Mucosa of rectum (tissue), 2 donors: Measurements from ENCODE around the gene ADARB2.

Experiments
- H3K27ac ChIP-seq, 2 donors: one replicate each; pipeline ENCODE4 v1.7.0; 2013; ENCODE audit warnings: inconsistent platforms in 2 of 2, low read depth in 2 of 2, low read length in 2 of 2
- H3K27me3 ChIP-seq, 2 donors: one replicate each; pipeline ENCODE4 v1.7.0; 2013; ENCODE audit warnings: low read length in 2 of 2; ENCODE audit not compliant: control insufficient read depth in 2 of 2, insufficient read depth in 2 of 2
- H3K36me3 ChIP-seq, 2 donors: one replicate each; pipeline ENCODE4 v1.7.0; 2013; ENCODE audit warnings: low read length in 2 of 2; ENCODE audit not compliant: control insufficient read depth in 2 of 2, insufficient read depth in 2 of 2
- H3K4me1 ChIP-seq, 2 donors: one replicate each; pipeline ENCODE4 v1.7.0; 2013; ENCODE audit warnings: low read length in 2 of 2, mild to moderate bottlenecking in 1 of 2; ENCODE audit not compliant: control insufficient read depth in 2 of 2, insufficient read depth in 2 of 2
- H3K4me3 ChIP-seq, 2 donors: one replicate each; pipeline ENCODE4 v1.7.0; 2013; ENCODE audit warnings: low read length in 2 of 2
- H3K9ac ChIP-seq, 2 donors: one replicate each; pipeline ENCODE4 v1.7.0; 2013; ENCODE audit warnings: low read length in 2 of 2, low read depth in 1 of 2, mild to moderate bottlenecking in 1 of 2
- H3K9me3 ChIP-seq, 2 donors: one replicate each; pipeline ENCODE4 v1.7.0; 2013; ENCODE audit warnings: low read length in 2 of 2; ENCODE audit not compliant: control insufficient read depth in 2 of 2
- donor health status: healthy.
- donor health status: Normal muscosa, but diverticular disease.

ADARB2 gene

GRCh38 chr10:1281405-1281782 lies 455.9 kb downstream of the ADARB2 start:
- no peaks in the 10 kb centered on the region for H3K36me3 ChIP-seq
- H3K4me3 ChIP-seq, result no peak overlapping the region
- H3K4me1 ChIP-seq, result no peaks in the 10 kb centered on the region
- no peaks in the 10 kb centered on the region for H3K9me3 ChIP-seq
- H3K27ac ChIP-seq, result no peak overlapping the region
- no peak overlapping the region for H3K9ac ChIP-seq
- H3K27me3 ChIP-seq, result peaks cover 0 to 2% of the 10 kb centered on the region in 2 donors

- Histone ChIP-seq H3K27me3 (peaks cover 0 to 2% of the 10 kb centered on the region in 2 donors), H3K4me1 (no peaks in the 10 kb centered on the region), H3K36me3 (no peaks in the 10 kb centered on the region), H3K9me3 (no peaks in the 10 kb centered on the region), H3K9ac (no peak overlapping the region), H3K4me3 (no peak overlapping the region), H3K27ac (no peak overlapping the region)
These were observed 456.6 kb downstream of the ADARB2 start for GRCh38 chr10:1280466-1281404.

GRCh38 chr10:1278306-1278705 lies 459.0 kb downstream of the ADARB2 start:
- Histone ChIP-seq H3K27ac (no peak overlapping the region), H3K27me3 (peaks cover 0 to 2% of the 10 kb centered on the region in 2 donors), H3K4me1 (no peaks in the 10 kb centered on the region), H3K9ac (no peak overlapping the region), H3K36me3 (no peaks in the 10 kb centered on the region), H3K9me3 (no peaks in the 10 kb centered on the region), H3K4me3 (no peak overlapping the region)

- no peaks in the 10 kb centered on the region for H3K9me3 ChIP-seq
- no peak overlapping the region for H3K9ac ChIP-seq
- H3K27ac ChIP-seq, result no peak overlapping the region
- H3K36me3 ChIP-seq, result no peaks in the 10 kb centered on the region
- no peaks in the 10 kb centered on the region for H3K27me3 ChIP-seq
- H3K4me3 ChIP-seq, result no peak overlapping the region
- no peaks in the 10 kb centered on the region for H3K4me1 ChIP-seq
These were observed 462.4 kb downstream of the ADARB2 start for GRCh38 chr10:1274701-1275544.

- no peak overlapping the region for H3K27ac ChIP-seq
- no peaks in the 10 kb centered on the region for H3K4me1 ChIP-seq
- H3K27me3 ChIP-seq, result no peaks in the 10 kb centered on the region
- H3K9me3 ChIP-seq, result no peaks in the 10 kb centered on the region
- H3K4me3 ChIP-seq, result no peak overlapping the region
- no peaks in the 10 kb centered on the region for H3K36me3 ChIP-seq
- H3K9ac ChIP-seq, result no peak overlapping the region
These were observed 463.1 kb downstream of the ADARB2 start for GRCh38 chr10:1274111-1274661.

- no peak overlapping the region for H3K4me3 ChIP-seq
- H3K9me3 ChIP-seq, result no peaks in the 10 kb centered on the region
- H3K27ac ChIP-seq, result no peak overlapping the region
- no peaks in the 10 kb centered on the region for H3K27me3 ChIP-seq
- no peaks in the 10 kb centered on the region for H3K4me1 ChIP-seq
- H3K36me3 ChIP-seq, result no peaks in the 10 kb centered on the region
- no peak overlapping the region for H3K9ac ChIP-seq
These were observed 463.8 kb downstream of the ADARB2 start for GRCh38 chr10:1273372-1274105.

GRCh38 chr10:1272777-1273161 lies 464.6 kb downstream of the ADARB2 start:
- Histone ChIP-seq H3K36me3 (no peaks in the 10 kb centered on the region), H3K4me3 (no peak overlapping the region), H3K4me1 (no peaks in the 10 kb centered on the region), H3K27ac (no peak overlapping the region), H3K9ac (no peak overlapping the region), H3K9me3 (no peaks in the 10 kb centered on the region), H3K27me3 (no peaks in the 10 kb centered on the region)

- Histone ChIP-seq H3K27me3 (no peaks in the 10 kb centered on the region), H3K27ac (no peak overlapping the region), H3K4me3 (no peak overlapping the region), H3K9me3 (no peaks in the 10 kb centered on the region), H3K9ac (no peak overlapping the region), H3K4me1 (no peaks in the 10 kb centered on the region), H3K36me3 (no peaks in the 10 kb centered on the region)
These were observed 465.1 kb downstream of the ADARB2 start for GRCh38 chr10:1272079-1272776.

- H3K36me3 ChIP-seq, result no peaks in the 10 kb centered on the region
- no peaks in the 10 kb centered on the region for H3K4me1 ChIP-seq
- H3K4me3 ChIP-seq, result no peak overlapping the region
- no peak overlapping the region for H3K9ac ChIP-seq
- no peaks in the 10 kb centered on the region for H3K9me3 ChIP-seq
- no peak overlapping the region for H3K27ac ChIP-seq
- no peaks in the 10 kb centered on the region for H3K27me3 ChIP-seq
These were observed 466.4 kb downstream of the ADARB2 start for GRCh38 chr10:1270906-1271305.
